ENCODE measurements around the gene CTH.

DNA sequence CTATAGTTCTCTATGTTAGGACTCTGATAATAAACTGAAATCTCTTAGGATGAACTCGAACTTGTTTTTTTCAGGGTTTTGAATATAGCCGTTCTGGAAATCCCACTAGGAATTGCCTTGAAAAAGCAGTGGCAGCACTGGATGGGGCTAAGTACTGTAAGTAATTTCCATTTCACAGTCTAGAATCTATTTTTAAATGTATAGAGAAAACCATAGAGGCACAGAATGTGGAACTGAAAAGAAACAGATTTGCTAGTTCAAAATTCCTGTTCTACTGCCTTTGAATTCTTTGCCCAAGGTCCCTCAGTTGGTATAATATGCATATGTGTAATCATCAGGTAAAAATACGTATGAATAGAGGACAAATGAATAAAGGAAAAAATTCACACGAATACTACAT lies 4.8 kb downstream of the CTH start:
- no peak for TF ChIP-seq POLR2A (IDR thresholded peaks at IDR 0.05; ENCODE audit: low read depth, low read length)
- no peak for TF ChIP-seq POLR2AphosphoS5 (IDR thresholded peaks at IDR 0.05; ENCODE audit: low read depth, low read length)

All from GM12892 (cell line).